B cell (primary cell): ENCODE data around the gene HOXA4. TPM values are rescaled to one million over a fixed set of nuclear protein-coding genes. Genes with fewer than 3 reads are reported as not detected.

ENCODE experiments used
- ATAC-seq: fragments of 200-7000 bp; cut with Tn5 transposase; one replicate; pipeline ENCODE4 v1.10.0; 2021; ENCODE audit warnings: low read depth, mild to moderate bottlenecking, moderate number of reproducible peaks, moderate library complexity
- CTCF ChIA-PET: fragments of 350-600 bp; sonication (Branson Sonifier 250); formaldehyde crosslinking; loops from one replicate; lab custom pipeline; 2021; ENCODE audit warnings: antibody characterized with exemption, inconsistent platforms; lab: Charles Lee
- POLR2A ChIA-PET: fragments of 350-600 bp; sonication (Branson Sonifier 250); formaldehyde crosslinking; loops from one replicate; lab custom pipeline; 2021; ENCODE audit warnings: antibody characterized with exemption; lab: Charles Lee
- DNase-seq: peaks from one replicate; pipeline ENCODE4 v3.0.0; 2013
- H2AFZ ChIP-seq: 2 replicates; pipeline ENCODE4 v1.6.1; 2012; ENCODE audit warnings: mild to moderate bottlenecking, low read depth, low read length; ENCODE audit not compliant: insufficient read depth, poor library complexity, severe bottlenecking
- H3K27ac ChIP-seq, 2 donors: 1 replicate in 1 of 2; 2 replicates in 1 of 2; pipeline ENCODE4 v1.5.1; 2012 to 2013; ENCODE audit warnings: low read length in 2 of 2, mild to moderate bottlenecking in 2 of 2, moderate library complexity in 1 of 2
- H3K27me3 ChIP-seq, 4 experiments: fragments of 200-600 bp in 1 of 4; sonication (generic) in 1 of 4; replicated peaks in 1 of 4; 1 replicate in 2 of 4; 2 replicates in 2 of 4; pipeline versions ENCODE4 v1.6.1 to v1.7.0; 2013 to 2016; ENCODE audit warnings: low read length in 3 of 4, mild to moderate bottlenecking in 2 of 4, mixed read lengths in 1 of 4, moderate library complexity in 1 of 4; ENCODE audit not compliant: insufficient read depth in 4 of 4, control insufficient read depth in 3 of 4; ENCODE audit errors: control extremely low read depth in 1 of 4
- H3K36me3 ChIP-seq, 2 experiments: replicated peaks in 1 of 2; 1 replicate in 1 of 2; 2 replicates in 1 of 2; pipeline versions ENCODE4 v1.6.1 to v1.7.1; 2013; ENCODE audit warnings: low read length in 1 of 2; ENCODE audit not compliant: insufficient read depth in 2 of 2, control insufficient read depth in 1 of 2; ENCODE audit errors: control extremely low read depth in 1 of 2, extremely low read depth in 1 of 2
- H3K4me1 ChIP-seq, 2 donors: fragments of 200-600 bp in 1 of 2; sonication (generic) in 1 of 2; 1 replicate in 1 of 2; 2 replicates in 1 of 2; pipeline versions ENCODE4 v1.5.1 to v1.6.1; 2013 to 2017; ENCODE audit warnings: low read length in 2 of 2; ENCODE audit not compliant: control insufficient read depth in 2 of 2, insufficient read depth in 2 of 2
- H3K4me2 ChIP-seq: replicated peaks from 2 replicates; pipeline ENCODE3; 2012; ENCODE audit warnings: mild to moderate bottlenecking, low read depth, low read length; ENCODE audit not compliant: poor library complexity, severe bottlenecking
- H3K4me3 ChIP-seq, 5 experiments: fragments of 200-600 bp in 1 of 5; sonication (generic) in 1 of 5; 1 replicate in 3 of 5; 2 replicates in 2 of 5; pipeline versions ENCODE4 v1.5.1 to v1.7.0; 2011 to 2016; ENCODE audit warnings: low read length in 4 of 5, mild to moderate bottlenecking in 4 of 5, low read depth in 2 of 5, control low read depth in 1 of 5, moderate library complexity in 1 of 5; ENCODE audit not compliant: insufficient read depth in 1 of 5; ENCODE audit errors: control extremely low read depth in 1 of 5, extremely low read depth in 1 of 5
- H3K79me2 ChIP-seq: fragments of 200-600 bp; sonication (generic); one replicate; pipeline ENCODE4 v1.6.0; 2016; ENCODE audit warnings: low read length; ENCODE audit not compliant: control insufficient read depth, insufficient read depth
- H3K9ac ChIP-seq: fragments of 200-600 bp; sonication (generic); 2 replicates; pipeline ENCODE4 v1.6.1; 2017; ENCODE audit warnings: mild to moderate bottlenecking, low read length, moderate library complexity
- H3K9me3 ChIP-seq, 3 donors: one replicate each; pipeline versions ENCODE4 v1.6.1 to v1.7.1; 2013; ENCODE audit warnings: low read length in 2 of 3; ENCODE audit not compliant: control insufficient read depth in 2 of 3, insufficient read depth in 1 of 3; ENCODE audit errors: control extremely low read depth in 1 of 3
- H4K20me1 ChIP-seq: 2 replicates; pipeline ENCODE4 v1.6.0; 2012; ENCODE audit warnings: mild to moderate bottlenecking, low read length; ENCODE audit not compliant: insufficient read depth, control insufficient read depth, poor library complexity, severe bottlenecking
- H3K27ac Mint-ChIP-seq: one replicate; pipeline ENCODE4 v1.8.0; 2021; ENCODE audit warnings: mixed read lengths
- H3K27me3 Mint-ChIP-seq: one replicate; pipeline ENCODE4 v1.8.0; 2021; ENCODE audit warnings: mixed read lengths
- H3K4me1 Mint-ChIP-seq: one replicate; pipeline ENCODE4 v1.8.0; 2021; ENCODE audit warnings: mixed read lengths
- H3K4me3 Mint-ChIP-seq: one replicate; pipeline ENCODE4 v1.8.0; 2021; ENCODE audit warnings: mixed read lengths
- H3K9me3 Mint-ChIP-seq: one replicate; pipeline ENCODE4 v1.8.0; 2022; ENCODE audit warnings: mixed read lengths; ENCODE audit not compliant: insufficient read depth
- CTCF ChIP-seq: fragments of 200-600 bp; IDR thresholded peaks from one replicate; pipeline ENCODE4 v1.8.0; 2022; ENCODE audit warnings: antibody characterized with exemption, mild to moderate bottlenecking
- EZH2 ChIP-seq: IDR thresholded peaks from 2 replicates; pipeline ENCODE4 v1.6.1; 2012; ENCODE audit warnings: borderline replicate concordance, low read depth, mild to moderate bottlenecking, moderate library complexity, low read length; ENCODE audit not compliant: insufficient read depth, poor library complexity, severe bottlenecking
- WGBS: methylation state at CpG from one replicate; pipeline ENCODE4 v1.1.5; 2013; ENCODE audit warnings: missing lambda C conversion rate; ENCODE audit not compliant: insufficient coverage; 5-methylcytosine and 5-hydroxymethylcytosine counted together
- intact Hi-C: fragments of 100-400 bp; cut with micrococcal nuclease; formaldehyde crosslinking; loops from one replicate; pipeline ENCODE4 v1.10.0; 2022
- polyA plus RNA-seq: library from polyadenylated mRNA; depleted of rRNA; stranded (reverse); fragments of >200 nt; gene quantifications from 2 replicates; pipeline ENCODE4 v1.2.3, GENCODE V29; 2012
- total RNA-seq, 2 donors: library from RNA; stranded (reverse); fragments of 120-200 nt in 1 of 2; gene quantifications; 1 replicate in 1 of 2; 2 replicates in 1 of 2; pipeline versions ENCODE4 v1.2.3 to v1.2.4, GENCODE V29; 2013 to 2022

HOXA4 gene
- total and polyA plus RNA-seq, 2 donors (not counting 1 experiment from before 2014, with no cell fraction given): 0.30 TPM; not detected in 1

- WGBS: 75% methylated on average over 3 of the region's 6 CpGs
- DNase-seq: no peak
- Mint-ChIP-seq H3K4me1 (no peaks in the 10 kb centered on the region), H3K4me3 (no peak overlapping the region), H3K27me3 (peaks cover 64% of the 10 kb centered on the region), H3K27ac (no peak overlapping the region), H3K9me3 (peaks cover 2% of the 10 kb centered on the region)
- Histone ChIP-seq H3K79me2 (no peaks in the 10 kb centered on the region), H3K4me1 (no peaks in the 10 kb centered on the region), H3K27me3 (peaks cover 0 to 28% (median 16%) of the 10 kb centered on the region in 4 experiments), H2AFZ (no peak overlapping the region), H3K9me3 (peaks cover 0 to 13% (median 0%) of the 10 kb centered on the region in 3 donors), H3K36me3 (no peaks in the 10 kb centered on the region), H3K9ac (no peak overlapping the region), H3K27ac (no peak overlapping the region), H3K4me3 (no peak overlapping the region), H4K20me1 (no peaks in the 10 kb centered on the region), H3K4me2 (no peak overlapping the region)
- ChIA-PET CTCF (no interaction called here), POLR2A (no interaction called here)
- intact Hi-C loops: no loop called here
- no peak for ATAC-seq
- TF ChIP-seq EZH2 (no peak), CTCF (no peak)
Observed at GRCh38 chr7:27132978-27133377, 2.4 kb upstream of the HOXA4 start.

- no peak overlapping the region for H3K27ac Mint-ChIP-seq
Observed at GRCh38 chr7:27132214-27132613, 1.7 kb upstream of the HOXA4 start.

More at GRCh38 chr7:27132214-27132613, 1.7 kb upstream of the HOXA4 start:
- H2AFZ ChIP-seq: no peak overlapping the region
- POLR2A ChIA-PET: no interaction called here
- Mint-ChIP-seq H3K4me3 (no peak overlapping the region), H3K4me1 (no peaks in the 10 kb centered on the region), H3K27me3 (peaks cover 64% of the 10 kb centered on the region), H3K9me3 (peaks cover 2% of the 10 kb centered on the region)
- no peaks in the 10 kb centered on the region for H4K20me1 ChIP-seq
- no peak overlapping the region for H3K9ac ChIP-seq
- H3K79me2 ChIP-seq: no peaks in the 10 kb centered on the region
- no peaks in the 10 kb centered on the region for H3K36me3 ChIP-seq
- no peak overlapping the region for H3K4me2 ChIP-seq
- intact Hi-C loops: no loop called here
- peaks cover 0 to 13% (median 0%) of the 10 kb centered on the region in 3 donors for H3K9me3 ChIP-seq
- CTCF ChIA-PET: interaction anchor here (0.9 to 1.3 kb wide), 3 partner anchors 11 to 19 kb away, joined by 3 to 4 read pairs (median 3); partner anchors contain the start of gene HOXA5
- H3K4me3 ChIP-seq: no peak overlapping the region
- ATAC-seq (no peak), DNase-seq (no peak)
- no peaks in the 10 kb centered on the region for H3K4me1 ChIP-seq
- peaks cover 0 to 24% (median 15%) of the 10 kb centered on the region in 4 experiments for H3K27me3 ChIP-seq
- no peak for TF ChIP-seq EZH2
- no peak for TF ChIP-seq CTCF
- no CpG with 5 or more reads among the region's 2 CpGs for WGBS
- no peak overlapping the region for H3K27ac ChIP-seq
